ENCODE data around the gene MIEN1.

- no peak for TF ChIP-seq POLR2A (IDR thresholded peaks at IDR 0.05)
- TF ChIP-seq CTCF (IDR thresholded peaks at IDR 0.05 in 4 of 5, conservative IDR thresholded peaks at IDR 0.05 in 1 of 5) = no peak
These were observed 23.4 kb downstream of the MIEN1 start for GRCh38 chr17:39706921-39707337.
